HCT116 (cell line): ENCODE data around the gene AUTS2.

Source experiments
- CBX3 ChIP-seq: IDR thresholded peaks from 2 replicates; pipeline ENCODE4 v1.6.1; 2012; ENCODE audit warnings: low read depth
- CTCF ChIP-seq, 3 experiments: fragments of 200-600 bp in 1 of 3; sonication (generic) in 1 of 3; IDR thresholded peaks in 2 of 3; conservative IDR thresholded peaks in 1 of 3; 2 replicates each; pipeline ENCODE4 v1.5.1; 2012 to 2017; ENCODE audit warnings: low read depth in 2 of 3, low read length in 2 of 3, antibody characterized with exemption in 1 of 3, borderline replicate concordance in 1 of 3, control low read depth in 1 of 3, mild to moderate bottlenecking in 1 of 3, mixed read lengths in 1 of 3, mixed run types in 1 of 3, moderate library complexity in 1 of 3; ENCODE audit not compliant: insufficient read depth in 1 of 3
- POLR2A ChIP-seq: IDR thresholded peaks from 2 replicates; pipeline ENCODE4 v1.7.0; 2011; ENCODE audit warnings: borderline replicate concordance; ENCODE audit not compliant: insufficient read depth, insufficient read length; ENCODE audit errors: extremely low read depth
- REST ChIP-seq: IDR thresholded peaks from 2 replicates; pipeline ENCODE4 v1.6.1; 2012; ENCODE audit warnings: low read depth
- SRF ChIP-seq: IDR thresholded peaks from 2 replicates; pipeline ENCODE4 v1.6.1; 2012; ENCODE audit warnings: low read depth
- YY1 ChIP-seq: IDR thresholded peaks from 2 replicates; pipeline ENCODE4 v1.6.1; 2011; ENCODE audit warnings: low read length, low read depth, moderate library complexity, mild to moderate bottlenecking; ENCODE audit not compliant: insufficient replicate concordance; ENCODE audit errors: extremely low read depth
- TF ChIP-seq, protein P1 (sequence below): IDR thresholded peaks from 2 replicates; pipeline ENCODE4 v1.6.1; 2012

- TF ChIP-seq CTCF (IDR thresholded peaks at IDR 0.05 in 2 of 3, conservative IDR thresholded peaks at IDR 0.05 in 1 of 3; ENCODE audit: borderline replicate concordance in 1 of 3, insufficient read depth in 1 of 3, low read depth in 2 of 3, low read length in 2 of 3): no peak
- TF ChIP-seq, protein P1, sequence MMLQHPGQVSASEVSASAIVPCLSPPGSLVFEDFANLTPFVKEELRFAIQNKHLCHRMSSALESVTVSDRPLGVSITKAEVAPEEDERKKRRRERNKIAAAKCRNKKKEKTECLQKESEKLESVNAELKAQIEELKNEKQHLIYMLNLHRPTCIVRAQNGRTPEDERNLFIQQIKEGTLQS: no peak
- TF ChIP-seq REST: no peak
- no peak for TF ChIP-seq POLR2A
- no peak for TF ChIP-seq YY1
- no peak for TF ChIP-seq SRF
- TF ChIP-seq CBX3: no peak
Measured at GRCh38 chr7:70132226-70132851, 534.1 kb downstream of the AUTS2 start.
